GM12872 (cell line): ENCODE results near the gene ANKMY1.

Experiments
- TF ChIP-seq, protein P1 (sequence below): IDR thresholded peaks from 3 replicates; pipeline ENCODE4 v1.5.1; 2011; ENCODE audit warnings: low read depth, mild to moderate bottlenecking, low read length, moderate library complexity; ENCODE audit not compliant: insufficient read depth

Gene ANKMY1

DNA sequence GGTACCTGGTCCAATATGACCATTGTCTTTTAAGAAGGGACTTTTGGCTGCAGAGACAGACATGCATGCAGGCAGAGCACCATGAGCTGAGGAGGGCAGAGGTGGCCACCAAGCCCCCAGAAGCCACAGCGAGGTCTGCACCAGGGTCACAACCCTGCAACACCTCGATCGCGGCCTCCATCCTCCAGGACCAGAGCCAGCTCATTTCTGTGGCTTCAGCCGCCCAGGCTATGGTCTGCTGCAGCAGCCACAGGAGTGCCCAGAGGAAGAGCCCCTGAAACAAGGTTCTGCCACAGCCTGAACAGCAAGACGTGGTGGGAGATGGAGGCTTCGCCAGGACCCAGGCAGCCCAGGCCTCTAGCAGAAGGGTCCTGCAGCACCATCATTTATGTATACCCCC lies 53.9 kb downstream of the ANKMY1 start:
- TF ChIP-seq, protein P1, sequence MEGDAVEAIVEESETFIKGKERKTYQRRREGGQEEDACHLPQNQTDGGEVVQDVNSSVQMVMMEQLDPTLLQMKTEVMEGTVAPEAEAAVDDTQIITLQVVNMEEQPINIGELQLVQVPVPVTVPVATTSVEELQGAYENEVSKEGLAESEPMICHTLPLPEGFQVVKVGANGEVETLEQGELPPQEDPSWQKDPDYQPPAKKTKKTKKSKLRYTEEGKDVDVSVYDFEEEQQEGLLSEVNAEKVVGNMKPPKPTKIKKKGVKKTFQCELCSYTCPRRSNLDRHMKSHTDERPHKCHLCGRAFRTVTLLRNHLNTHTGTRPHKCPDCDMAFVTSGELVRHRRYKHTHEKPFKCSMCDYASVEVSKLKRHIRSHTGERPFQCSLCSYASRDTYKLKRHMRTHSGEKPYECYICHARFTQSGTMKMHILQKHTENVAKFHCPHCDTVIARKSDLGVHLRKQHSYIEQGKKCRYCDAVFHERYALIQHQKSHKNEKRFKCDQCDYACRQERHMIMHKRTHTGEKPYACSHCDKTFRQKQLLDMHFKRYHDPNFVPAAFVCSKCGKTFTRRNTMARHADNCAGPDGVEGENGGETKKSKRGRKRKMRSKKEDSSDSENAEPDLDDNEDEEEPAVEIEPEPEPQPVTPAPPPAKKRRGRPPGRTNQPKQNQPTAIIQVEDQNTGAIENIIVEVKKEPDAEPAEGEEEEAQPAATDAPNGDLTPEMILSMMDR = no peak

DNA sequence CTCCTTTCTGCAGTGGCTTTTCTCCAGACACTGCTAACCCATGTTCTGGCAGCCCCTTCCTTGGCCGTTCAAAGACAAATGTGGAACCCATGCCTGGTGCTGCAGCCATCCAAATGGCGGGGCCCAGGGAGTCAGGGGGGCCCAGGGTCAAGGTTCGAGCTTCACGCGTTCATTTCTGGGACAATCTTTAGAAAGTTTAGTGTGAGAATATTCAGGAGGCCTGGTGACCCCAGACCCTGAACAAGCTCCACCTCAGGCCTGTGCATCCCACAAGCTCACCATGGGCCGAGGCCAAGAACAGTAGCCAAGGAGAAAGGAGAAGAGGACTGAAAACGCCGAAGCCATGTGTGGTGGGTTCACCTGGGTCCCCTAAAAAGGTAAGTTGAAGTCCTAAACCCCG lies 54.4 kb downstream of the ANKMY1 start:
- TF ChIP-seq, protein P1 = no peak

DNA sequence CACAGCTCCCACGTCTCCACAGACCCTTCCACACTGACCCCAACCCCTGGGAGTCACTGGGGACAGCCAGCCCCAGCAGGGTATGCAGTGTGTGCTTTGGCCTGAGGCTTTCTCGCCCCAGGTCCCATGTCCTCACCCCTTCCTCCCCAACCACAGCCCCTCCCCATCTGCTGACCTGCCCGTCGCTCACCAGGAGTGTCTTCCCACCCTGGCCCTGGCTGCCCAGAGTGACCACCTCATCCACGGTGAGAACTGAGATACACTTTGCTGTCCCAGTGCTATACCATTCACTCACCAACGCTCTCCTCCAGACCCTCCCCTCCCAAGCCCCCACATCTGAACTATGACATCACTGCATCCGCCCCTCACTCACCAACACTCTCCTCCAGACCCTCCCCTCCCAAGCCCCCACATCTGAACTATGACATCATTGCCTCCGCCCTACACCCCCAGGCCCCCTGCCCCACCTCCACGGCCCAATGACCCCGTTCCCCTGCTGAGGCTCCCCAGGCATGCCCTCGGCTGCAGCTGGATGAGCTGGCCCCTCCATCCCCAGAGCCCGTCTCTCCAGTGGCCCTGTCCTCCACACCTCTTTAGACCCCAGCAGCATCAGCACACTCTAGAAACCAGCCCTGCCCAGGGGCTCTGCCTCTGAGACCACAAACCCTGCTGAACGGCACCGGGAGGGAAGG lies 55.2 kb downstream of the ANKMY1 start:
- TF ChIP-seq, protein P1 = no peak

DNA sequence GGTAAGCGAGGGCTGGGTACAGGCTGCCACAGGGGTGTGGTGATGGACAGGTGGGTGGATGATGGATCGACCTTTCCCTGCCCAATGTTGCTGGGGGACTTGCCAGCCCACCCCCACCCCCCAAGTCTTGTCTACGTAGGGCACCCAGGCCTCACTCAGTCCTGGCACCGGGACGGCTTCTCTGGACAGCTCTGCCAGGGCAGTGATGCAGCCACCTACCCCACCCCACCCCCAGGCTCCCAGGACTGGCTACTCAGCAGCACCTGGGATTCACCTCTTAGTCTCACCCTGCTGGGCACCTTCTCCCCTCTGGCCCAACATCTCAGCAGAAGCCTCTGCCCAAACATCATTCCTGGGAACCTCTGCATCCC lies 55.7 kb downstream of the ANKMY1 start:
- TF ChIP-seq, protein P1 = no peak

DNA sequence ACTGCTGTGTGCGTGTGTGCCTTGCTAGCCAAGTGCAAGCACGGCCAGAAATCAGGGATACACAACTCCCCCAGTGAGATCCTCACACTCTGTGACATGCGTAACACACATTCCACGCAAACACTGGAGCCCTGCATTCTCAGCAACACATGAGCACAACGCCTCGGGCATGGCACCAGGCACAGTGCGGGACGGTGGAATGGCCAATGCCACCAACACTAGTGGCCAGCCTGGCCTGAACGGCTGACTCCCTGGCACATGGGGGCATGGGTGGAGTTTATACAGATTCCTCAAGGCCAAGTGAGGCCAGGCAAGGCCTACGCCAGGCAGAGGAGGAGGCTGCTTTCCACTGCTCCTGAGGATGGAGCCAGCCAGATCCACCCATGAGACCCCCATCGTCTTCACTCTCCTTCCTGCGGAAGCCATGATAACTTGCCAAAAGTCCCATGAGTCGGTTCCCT lies 56.2 kb downstream of the ANKMY1 start:
- TF ChIP-seq, protein P1 = no peak

DNA sequence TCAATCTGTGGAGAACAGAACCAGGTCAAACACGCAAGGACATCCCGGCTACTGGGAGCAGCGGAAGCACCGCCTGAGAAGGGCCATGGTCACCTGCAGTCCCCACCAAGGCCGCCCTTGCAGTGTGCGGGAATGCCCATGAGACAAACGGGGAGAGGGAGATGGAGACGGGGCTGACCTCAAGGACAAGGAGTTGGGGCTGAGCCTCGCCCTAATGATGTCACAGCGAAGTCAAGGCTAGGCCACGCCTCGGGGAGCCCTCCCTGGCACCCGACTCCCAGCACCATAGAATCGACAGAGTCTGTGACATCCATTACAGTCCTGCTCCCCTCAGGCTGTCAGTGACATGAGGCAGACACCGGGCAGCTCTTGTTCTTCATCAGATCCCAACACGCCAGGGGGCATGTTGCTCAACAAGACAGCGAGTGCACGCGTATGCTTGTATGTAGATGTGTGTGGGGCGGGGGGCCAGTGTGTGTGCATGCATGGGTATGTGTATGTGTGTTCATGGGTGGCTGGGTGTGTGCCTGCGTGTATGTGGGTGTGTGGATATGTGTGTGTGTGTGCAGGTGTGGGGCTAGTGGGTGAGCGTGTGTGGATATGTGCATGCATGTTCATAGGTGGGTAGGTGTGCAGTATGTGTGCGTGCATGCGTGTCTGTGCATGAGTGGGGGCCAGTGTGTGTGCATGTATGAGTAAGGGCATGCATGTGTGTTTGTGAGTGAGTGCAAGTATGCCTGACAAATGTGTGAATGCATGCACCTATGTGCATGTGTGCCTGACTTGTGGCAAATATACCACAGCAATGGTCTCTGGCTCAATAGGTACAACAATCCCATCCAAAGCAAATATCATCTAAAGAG lies 57.0 kb downstream of the ANKMY1 start:
- TF ChIP-seq, protein P1 = no peak
